Subcutaneous adipose tissue (tissue), 4 donors: ENCODE results near the gene CCDC88C. TPM values are rescaled to one million over a fixed set of nuclear protein-coding genes. Genes with fewer than 3 reads are reported as not detected.

Experiments used
- CTCF ChIP-seq: fragments of 450-650 bp; IDR thresholded peaks from one replicate; pipeline ENCODE4 v1.5.1; 2016; ENCODE audit warnings: low read depth, mild to moderate bottlenecking, control low read depth, antibody characterized with exemption, moderate library complexity
- total RNA-seq, 4 donors: library from RNA; depleted of rRNA; stranded (reverse); fragments of >200 nt; gene quantifications; one replicate each; pipeline ENCODE4 v1.1.0, GENCODE V29; 2016

CCDC88C gene
- total RNA-seq, 4 donors from 2014 or later = 7.3 to 16.2 (median 8.8) TPM

- no peak for TF ChIP-seq CTCF
Measured at GRCh38 chr14:91297081-91297711, 120.4 kb downstream of the CCDC88C start.

GRCh38 chr14:91295851-91296796 lies 121.5 kb downstream of the CCDC88C start:
- TF ChIP-seq CTCF = no peak

GRCh38 chr14:91295276-91295845 lies 122.3 kb downstream of the CCDC88C start:
- no peak for TF ChIP-seq CTCF

- TF ChIP-seq CTCF = no peak
Measured at GRCh38 chr14:91294153-91294552, 123.5 kb downstream of the CCDC88C start.

GRCh38 chr14:91293281-91293680 lies 124.3 kb downstream of the CCDC88C start:
- TF ChIP-seq CTCF = no peak

GRCh38 chr14:91292491-91292890 lies 125.1 kb downstream of the CCDC88C start:
- TF ChIP-seq CTCF = no peak

GRCh38 chr14:91291786-91292405 lies 125.7 kb downstream of the CCDC88C start:
- TF ChIP-seq CTCF = no peak
